Mononuclear cell (primary cell): ENCODE measurements around the gene ERICH6. TPM values are rescaled to one million over a fixed set of nuclear protein-coding genes. Genes with fewer than 3 reads are reported as not detected.

Experiments
- H3K27me3 ChIP-seq: 2 replicates; pipeline ENCODE4 v1.6.0; 2011; ENCODE audit warnings: low read length, control low read depth; ENCODE audit not compliant: insufficient read depth
- H3K4me1 ChIP-seq: 2 replicates; pipeline ENCODE4 v1.5.1; 2011; ENCODE audit warnings: mild to moderate bottlenecking, low read length, control low read depth; ENCODE audit not compliant: insufficient read depth
- H3K4me3 ChIP-seq: 2 replicates; pipeline ENCODE4 v1.5.1; 2011; ENCODE audit warnings: mild to moderate bottlenecking, low read length, moderate library complexity
- H3K9me3 ChIP-seq: 2 replicates; pipeline ENCODE4 v1.5.1; 2011; ENCODE audit warnings: low read depth, mild to moderate bottlenecking, control low read depth, low read length
- total RNA-seq: library from RNA; depleted of rRNA; stranded (reverse); fragments of >200 nt; gene quantifications from one replicate; pipeline ENCODE4 v1.2.3, GENCODE V29; 2012

The ERICH6 gene
- total RNA-seq, result 0.21 TPM

GRCh38 chr3:150703756-150704344 lies at the start of gene ERICH6:
TSS of gene ERICH6 (minus strand) at chr3:150703920. CDS start at chr3:150703898, 22 bp downstream.
- peak within 1 kb of the TSS; percentile 75 for H3K4me3 ChIP-seq
- H3K4me1 ChIP-seq, result peaks cover 18% of the 10 kb centered on the region
- no peaks in the 10 kb centered on the region for H3K9me3 ChIP-seq
- H3K27me3 ChIP-seq, result no peaks in the 10 kb centered on the region

GRCh38 chr3:150751781-150752263 lies 48.1 kb upstream of the ERICH6 start:
- Histone ChIP-seq H3K27me3 (no peaks in the 10 kb centered on the region), H3K4me3 (no peak overlapping the region), H3K9me3 (no peaks in the 10 kb centered on the region), H3K4me1 (peaks cover 62% of the 10 kb centered on the region)

- Histone ChIP-seq H3K4me1 (peaks cover 41% of the 10 kb centered on the region), H3K4me3 (no peak overlapping the region), H3K27me3 (no peaks in the 10 kb centered on the region), H3K9me3 (no peaks in the 10 kb centered on the region)
Observed at GRCh38 chr3:150749255-150749654, 45.5 kb upstream of the ERICH6 start.

- Histone ChIP-seq H3K27me3 (no peaks in the 10 kb centered on the region), H3K4me3 (no peak overlapping the region), H3K9me3 (no peaks in the 10 kb centered on the region), H3K4me1 (peaks cover 41% of the 10 kb centered on the region)
Observed at GRCh38 chr3:150748684-150749047, 44.9 kb upstream of the ERICH6 start.

- H3K27me3 ChIP-seq, result no peaks in the 10 kb centered on the region
- no peak overlapping the region for H3K4me3 ChIP-seq
- H3K9me3 ChIP-seq, result no peaks in the 10 kb centered on the region
- peaks cover 38% of the 10 kb centered on the region for H3K4me1 ChIP-seq
Observed at GRCh38 chr3:150747886-150748683, 44.4 kb upstream of the ERICH6 start.

GRCh38 chr3:150746791-150747590 lies 43.3 kb upstream of the ERICH6 start:
- no peaks in the 10 kb centered on the region for H3K27me3 ChIP-seq
- no peaks in the 10 kb centered on the region for H3K9me3 ChIP-seq
- no peak overlapping the region for H3K4me3 ChIP-seq
- H3K4me1 ChIP-seq, result peaks cover 33% of the 10 kb centered on the region

GRCh38 chr3:150745832-150746231 lies 42.1 kb upstream of the ERICH6 start:
- H3K4me1 ChIP-seq, result peaks cover 23% of the 10 kb centered on the region
- H3K27me3 ChIP-seq, result no peaks in the 10 kb centered on the region
- no peaks in the 10 kb centered on the region for H3K9me3 ChIP-seq
- H3K4me3 ChIP-seq, result no peak overlapping the region

GRCh38 chr3:150744919-150745211 lies 41.1 kb upstream of the ERICH6 start:
- no peaks in the 10 kb centered on the region for H3K9me3 ChIP-seq
- H3K4me3 ChIP-seq, result no peak overlapping the region
- H3K27me3 ChIP-seq, result no peaks in the 10 kb centered on the region
- H3K4me1 ChIP-seq, result peaks cover 33% of the 10 kb centered on the region

- peaks cover 38% of the 10 kb centered on the region for H3K4me1 ChIP-seq
- H3K4me3 ChIP-seq, result no peak overlapping the region
- no peaks in the 10 kb centered on the region for H3K27me3 ChIP-seq
- H3K9me3 ChIP-seq, result no peaks in the 10 kb centered on the region
Observed at GRCh38 chr3:150744041-150744918, 40.6 kb upstream of the ERICH6 start.

GRCh38 chr3:150743508-150743907 lies 39.8 kb upstream of the ERICH6 start:
- H3K27me3 ChIP-seq, result no peaks in the 10 kb centered on the region
- peaks cover 39% of the 10 kb centered on the region for H3K4me1 ChIP-seq
- no peak overlapping the region for H3K4me3 ChIP-seq
- H3K9me3 ChIP-seq, result no peaks in the 10 kb centered on the region

GRCh38 chr3:150742679-150743078 lies 39.0 kb upstream of the ERICH6 start:
- Histone ChIP-seq H3K27me3 (no peaks in the 10 kb centered on the region), H3K4me3 (no peak overlapping the region), H3K9me3 (no peaks in the 10 kb centered on the region), H3K4me1 (peaks cover 39% of the 10 kb centered on the region)

GRCh38 chr3:150742141-150742523 lies 38.4 kb upstream of the ERICH6 start:
- peaks cover 39% of the 10 kb centered on the region for H3K4me1 ChIP-seq
- no peaks in the 10 kb centered on the region for H3K9me3 ChIP-seq
- H3K4me3 ChIP-seq, result no peak overlapping the region
- no peaks in the 10 kb centered on the region for H3K27me3 ChIP-seq

- Histone ChIP-seq H3K4me1 (peaks cover 37% of the 10 kb centered on the region), H3K27me3 (no peaks in the 10 kb centered on the region), H3K4me3 (no peak overlapping the region), H3K9me3 (no peaks in the 10 kb centered on the region)
Observed at GRCh38 chr3:150741497-150742140, 37.9 kb upstream of the ERICH6 start.

- H3K4me1 ChIP-seq, result peaks cover 37% of the 10 kb centered on the region
- no peak overlapping the region for H3K4me3 ChIP-seq
- H3K27me3 ChIP-seq, result no peaks in the 10 kb centered on the region
- no peaks in the 10 kb centered on the region for H3K9me3 ChIP-seq
Observed at GRCh38 chr3:150740733-150741496, 37.2 kb upstream of the ERICH6 start.
